GM19239 (cell line): ENCODE measurements around the gene CCDC178.
"Not testable (repeated sequence)": the region's sequence is repeated elsewhere in the genome, so short reads cannot be mapped to it uniquely, and the experiment has no call there.

ENCODE experiments used
- DNase-seq: peaks from one replicate; pipeline ENCODE4 v3.0.0; 2011; ENCODE audit warnings: low spot score; ENCODE audit not compliant: insufficient read length
- FAIRE-seq: peaks from 2 replicates; lab custom pipeline; 2011; peaks lifted over from hg19 to GRCh38; lab: Jason Lieb, UNC

CCDC178 gene

DNA sequence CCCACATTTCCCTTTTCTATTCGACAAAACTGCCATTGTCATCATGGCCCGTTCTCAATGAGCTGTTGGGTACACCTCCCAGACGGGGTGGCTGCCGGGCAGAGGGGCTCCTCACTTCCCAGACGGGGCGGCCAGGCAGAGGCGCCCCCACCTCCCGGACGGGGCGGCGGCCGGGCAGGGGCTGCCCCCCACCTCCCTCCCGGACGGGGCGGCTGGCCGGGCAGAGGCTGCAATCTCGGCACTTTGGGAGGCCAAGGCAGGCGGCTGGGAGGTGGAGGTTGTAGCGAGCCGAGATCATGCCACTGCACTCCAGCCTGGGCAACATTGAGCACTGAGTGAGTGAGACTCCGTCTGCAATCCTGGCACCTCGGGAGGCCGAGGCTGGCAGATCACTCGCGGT, 292.7 kb downstream of the CCDC178 start:
- not testable (repeated sequence) for FAIRE-seq, DNase-seq

DNA sequence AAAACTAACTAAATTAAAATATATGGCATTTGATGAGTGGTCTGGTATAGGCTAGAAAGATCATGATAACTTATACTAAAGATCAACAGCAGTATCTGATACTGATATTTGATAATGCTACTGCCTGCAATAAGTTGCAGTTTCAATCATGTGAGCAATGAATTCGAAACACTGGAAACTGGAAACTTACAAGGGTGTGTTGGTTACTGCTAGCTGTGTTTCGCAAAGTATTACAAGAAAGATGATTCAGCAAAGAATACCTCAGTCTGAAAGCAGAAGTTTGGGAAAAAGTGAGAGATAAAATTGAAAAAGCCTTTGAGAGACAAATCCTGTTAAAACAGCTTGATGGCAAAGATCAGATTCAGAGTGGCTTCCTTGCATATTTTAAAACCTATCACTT, 294.5 kb downstream of the CCDC178 start:
- FAIRE-seq, result no peak
- DNase-seq, result no peak

DNA sequence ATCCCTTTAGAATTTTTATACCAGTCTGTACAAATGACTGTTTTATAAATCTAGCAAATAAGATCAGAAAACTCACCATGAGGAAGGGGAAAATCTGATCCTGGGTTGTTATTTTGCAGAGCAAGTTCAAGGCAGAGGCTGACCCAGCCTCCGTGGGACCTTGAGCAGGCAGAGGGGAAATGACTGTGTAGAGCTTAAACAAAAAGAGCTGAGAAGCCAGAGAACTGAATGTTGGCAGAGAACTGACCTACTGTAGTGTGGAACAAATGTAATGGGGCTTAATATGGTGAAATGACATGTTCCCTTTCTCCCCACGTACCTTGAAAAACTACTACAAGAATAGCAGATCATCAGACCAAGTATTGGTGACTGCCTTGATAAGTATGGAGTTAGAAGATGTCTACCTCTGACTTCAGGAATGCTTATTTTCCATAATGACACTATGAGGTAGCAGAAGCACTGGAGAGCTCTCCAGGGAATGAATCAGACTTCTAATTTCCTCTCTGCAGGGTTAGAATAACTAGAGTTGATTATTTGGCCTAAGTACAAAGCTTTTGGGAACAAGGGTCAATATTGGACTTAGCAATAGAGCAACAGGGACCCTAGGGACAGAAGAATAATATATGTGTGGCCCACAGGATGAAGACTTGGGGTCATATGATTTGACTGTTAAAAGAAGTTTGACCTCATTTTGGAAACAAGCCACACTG, 304.4 kb downstream of the CCDC178 start:
- no peak for FAIRE-seq
- no peak for DNase-seq

DNA sequence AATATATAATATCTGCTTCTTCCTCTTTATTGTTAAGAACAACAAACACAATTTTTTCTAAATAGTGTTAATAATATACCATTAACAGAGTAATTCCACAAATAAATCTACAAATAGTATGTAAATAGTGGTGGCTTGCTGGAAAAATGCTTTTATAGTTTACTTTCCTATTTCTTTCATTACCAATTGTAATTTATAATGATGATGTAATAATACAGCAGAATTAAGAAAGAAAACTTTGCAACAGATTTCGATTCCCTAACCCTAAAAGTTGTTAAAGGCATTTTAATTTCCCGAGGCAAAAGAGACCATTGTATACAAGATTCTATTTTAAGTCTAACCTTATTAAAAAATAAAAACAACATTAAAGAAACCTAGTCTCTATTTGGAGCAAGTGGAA, 307.9 kb downstream of the CCDC178 start:
- DNase-seq, result no peak

DNA sequence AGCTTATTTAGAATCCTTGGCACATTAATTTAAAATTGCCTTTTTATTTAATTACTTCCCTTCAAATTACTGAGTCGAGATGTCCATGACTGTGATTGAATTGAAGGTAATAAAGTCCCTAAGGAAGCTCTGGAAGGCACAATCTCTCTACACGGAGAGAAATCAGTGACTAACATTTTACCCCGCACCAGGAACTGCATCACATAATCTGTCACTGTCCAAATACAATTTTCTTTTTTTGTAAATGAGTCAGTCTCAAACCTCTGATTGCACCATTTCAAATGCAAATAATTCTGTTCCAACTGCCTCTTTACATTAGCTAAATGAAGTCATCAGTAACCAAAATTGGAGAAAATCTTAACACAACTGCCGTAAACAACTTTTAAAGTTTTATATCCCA, 311.9 kb downstream of the CCDC178 start:
- no peak for DNase-seq
- no peak for FAIRE-seq

More for the DNA sequence above, 307.9 kb downstream of the CCDC178 start:
- FAIRE-seq, result no peak

DNA sequence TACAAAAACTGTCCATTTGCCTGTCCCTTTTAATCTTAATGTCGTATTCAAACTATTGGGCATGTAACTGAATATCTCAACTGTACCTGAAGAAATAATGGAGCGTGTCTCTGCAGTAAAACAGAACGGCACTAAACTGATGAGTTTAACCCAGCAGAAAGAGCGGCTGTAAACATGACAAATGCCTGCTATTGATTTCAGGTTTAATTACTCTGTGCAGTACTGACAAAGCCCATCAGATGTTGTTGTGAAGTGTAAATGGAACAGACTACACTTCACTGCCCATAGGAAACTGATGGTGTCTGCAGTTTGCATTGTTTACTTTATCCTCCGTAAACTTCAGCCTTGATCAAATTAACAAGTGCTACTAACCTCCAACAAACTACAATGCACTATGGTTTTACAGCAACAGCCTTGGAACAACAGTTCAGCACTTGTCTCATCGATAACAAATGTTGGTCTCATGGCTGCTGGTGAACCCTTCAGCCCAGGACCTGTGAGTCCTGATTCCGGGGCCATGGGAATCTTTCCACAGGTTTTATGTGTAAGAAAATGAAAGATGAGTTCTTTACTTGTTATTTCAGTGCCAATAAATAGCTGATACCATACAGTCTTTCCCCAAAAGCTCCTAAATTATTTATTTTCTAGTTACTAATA, 316.5 kb downstream of the CCDC178 start:
- no peak for DNase-seq
- FAIRE-seq, result no peak

DNA sequence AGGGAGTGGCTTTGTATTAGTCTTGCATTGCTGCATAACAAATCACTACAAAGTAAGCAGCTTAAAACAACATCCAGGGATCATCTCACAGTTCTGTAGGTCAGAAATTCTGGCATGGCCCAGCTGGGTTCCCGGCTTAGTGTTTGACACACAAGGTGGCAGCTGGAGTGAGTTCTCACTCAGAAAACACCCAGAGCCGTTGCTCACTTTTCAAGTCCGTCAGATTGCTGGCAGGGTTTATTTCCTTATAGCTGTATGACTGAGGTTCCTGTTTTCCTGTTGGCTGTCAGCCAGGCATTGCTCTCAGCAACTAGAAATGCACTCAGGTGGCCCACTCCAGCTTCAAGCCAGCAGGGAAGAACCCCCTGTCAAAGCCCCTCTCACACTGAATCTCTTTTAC, 324.1 kb downstream of the CCDC178 start:
- no peak for DNase-seq

DNA sequence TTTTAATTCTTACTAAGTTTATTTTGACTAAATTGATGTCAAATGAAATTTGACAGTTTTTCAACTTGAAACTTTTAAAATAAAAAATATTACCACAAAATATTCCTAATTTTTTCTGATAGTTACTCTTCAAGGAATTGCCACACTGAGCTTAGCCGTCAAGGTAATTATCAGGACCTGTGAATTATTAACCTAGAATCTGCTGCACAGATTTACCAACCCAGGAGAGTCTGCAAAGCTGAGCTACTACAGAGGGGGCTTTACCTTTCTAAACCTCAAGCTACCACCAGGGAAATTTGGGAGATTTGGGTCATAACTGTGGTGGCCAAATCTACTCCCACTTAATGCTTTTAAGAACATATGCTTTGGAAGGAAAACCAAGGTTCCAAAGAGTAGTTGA, 324.6 kb downstream of the CCDC178 start:
- DNase-seq, result no peak
- FAIRE-seq, result no peak

More for the DNA sequence above, 324.1 kb downstream of the CCDC178 start:
- FAIRE-seq, result no peak

DNA sequence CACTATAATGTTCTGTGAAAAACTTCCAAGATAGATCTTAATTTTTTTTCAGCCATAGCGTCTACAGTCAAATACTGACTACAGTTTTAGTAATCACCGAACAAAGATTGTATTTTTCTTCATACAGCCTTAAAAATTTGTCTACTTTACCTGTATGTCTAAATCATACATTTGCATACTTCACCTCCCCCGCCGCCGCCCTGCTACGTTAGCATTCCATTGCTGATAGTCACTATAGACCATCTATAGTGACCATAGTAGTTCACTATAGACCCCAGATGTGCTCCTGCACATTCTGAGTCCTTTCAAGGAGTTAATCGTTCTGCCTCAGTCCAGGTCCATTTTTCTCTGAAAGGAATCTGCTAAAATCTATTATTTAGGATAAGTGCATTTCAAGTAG, 325.0 kb downstream of the CCDC178 start:
- DNase-seq, result no peak
- FAIRE-seq, result no peak

DNA sequence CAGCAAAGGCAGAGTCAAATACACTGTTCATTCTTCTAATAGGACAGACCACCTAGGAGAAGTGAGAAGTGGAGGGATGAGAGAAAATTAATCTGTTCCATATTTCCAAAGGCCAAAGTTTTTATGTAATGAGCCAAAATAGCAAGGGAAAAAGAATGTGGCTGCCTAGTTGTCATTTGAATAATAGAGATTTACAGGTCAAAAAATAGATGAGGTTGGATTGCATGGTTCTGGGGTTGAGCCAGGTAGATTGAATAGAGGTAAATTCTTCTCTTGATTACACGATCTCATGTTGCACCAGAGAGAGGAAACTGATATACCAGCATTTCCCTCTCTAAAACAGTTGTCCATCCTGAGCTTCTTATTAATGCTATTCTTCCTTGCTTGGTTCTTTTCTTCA, 325.8 kb downstream of the CCDC178 start:
- DNase-seq (no peak), FAIRE-seq (no peak)

DNA sequence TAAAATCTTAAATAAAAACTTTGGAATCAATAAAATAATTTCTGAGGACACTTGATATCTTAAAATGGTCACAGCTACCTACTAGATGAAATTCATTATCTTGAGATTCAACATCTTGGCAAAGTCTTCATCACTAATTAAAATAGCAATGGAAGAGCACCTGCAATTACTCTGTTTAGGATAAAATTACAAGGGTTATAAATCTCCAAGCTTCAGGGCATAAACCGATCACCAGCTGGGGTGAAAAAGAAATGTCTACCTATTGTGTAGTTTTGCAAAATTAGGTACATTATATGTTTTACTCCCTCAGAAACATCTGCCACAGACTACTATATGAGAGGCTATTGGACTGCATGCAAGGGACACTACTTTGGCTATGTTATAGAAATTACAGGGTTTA, 327.1 kb downstream of the CCDC178 start:
- DNase-seq (no peak), FAIRE-seq (no peak)

DNA sequence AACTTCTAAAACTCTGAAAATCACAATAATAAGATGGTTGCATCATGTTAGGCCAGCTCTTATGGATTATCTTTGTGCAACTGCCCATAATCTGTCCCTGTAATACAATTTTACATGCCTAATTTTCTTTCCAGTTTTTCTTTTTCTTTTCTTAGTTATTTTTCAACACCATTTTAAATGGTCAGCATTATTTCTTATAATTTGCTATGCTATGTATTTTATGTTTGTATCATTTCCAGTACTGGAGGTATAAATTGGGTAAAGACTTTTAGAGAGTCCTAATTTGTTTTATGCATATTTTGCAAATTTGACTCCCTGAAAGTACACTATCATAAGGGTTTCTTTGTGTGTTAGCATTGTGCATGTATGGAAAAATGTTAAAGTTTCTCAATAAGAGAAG, 333.0 kb downstream of the CCDC178 start:
- FAIRE-seq (no peak), DNase-seq (no peak)

DNA sequence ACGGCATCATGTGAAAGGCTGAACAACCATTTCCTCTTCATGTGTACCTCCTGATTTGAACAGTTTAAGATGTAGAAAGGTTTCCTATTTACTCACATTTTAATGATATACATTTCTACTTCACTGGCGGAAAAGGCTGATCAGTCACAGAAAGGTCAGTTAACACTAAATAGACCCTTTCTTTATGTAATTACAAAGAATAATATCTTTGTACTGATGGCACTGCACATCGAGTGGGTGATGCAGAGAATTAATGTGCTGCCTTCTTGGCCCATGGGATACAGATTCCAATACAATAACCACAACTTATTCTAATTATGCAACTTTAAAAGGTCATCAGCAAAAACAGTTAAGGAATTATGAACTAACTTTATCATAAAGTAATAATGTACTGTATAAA, 339.2 kb downstream of the CCDC178 start:
- DNase-seq (no peak), FAIRE-seq (no peak)

DNA sequence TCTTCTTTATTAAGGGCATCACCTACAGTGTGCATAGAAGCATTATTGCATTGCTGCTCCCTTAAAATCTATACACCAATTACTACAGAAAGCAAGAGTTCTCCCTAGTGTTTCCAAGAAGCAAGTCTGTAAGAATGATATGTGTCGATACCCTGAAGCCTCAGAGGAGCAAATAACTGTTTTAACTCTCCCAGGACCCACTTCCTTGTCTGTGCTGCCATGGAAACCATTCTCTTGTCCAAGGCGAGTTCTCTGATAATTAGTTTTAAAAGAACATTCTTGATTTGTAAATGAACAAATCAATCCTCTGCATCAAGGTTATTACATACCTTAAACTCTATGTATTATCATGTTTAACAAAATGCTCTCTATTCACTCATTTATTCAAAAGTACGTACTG, 340.9 kb downstream of the CCDC178 start:
- no peak for FAIRE-seq
- no peak for DNase-seq

DNA sequence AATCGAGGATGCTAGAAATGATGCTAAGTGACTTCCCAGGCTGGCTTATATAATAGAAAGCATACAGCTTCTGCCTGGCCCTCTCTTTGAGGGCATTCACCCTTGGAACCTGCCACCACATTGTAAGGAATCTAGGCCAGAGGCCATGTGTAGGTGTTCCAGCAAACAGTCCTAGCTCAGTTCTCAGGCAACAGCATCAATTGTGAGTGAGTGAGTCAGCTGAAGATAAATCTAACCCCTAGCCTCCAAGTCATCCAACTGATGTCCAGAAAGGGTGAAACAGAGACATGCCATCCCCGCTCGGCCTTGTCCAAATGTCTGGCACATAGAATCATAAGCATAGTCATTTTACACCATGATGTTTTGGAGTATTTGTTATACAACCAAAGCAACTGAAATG, 343.4 kb downstream of the CCDC178 start:
- DNase-seq (no peak), FAIRE-seq (no peak)

DNA sequence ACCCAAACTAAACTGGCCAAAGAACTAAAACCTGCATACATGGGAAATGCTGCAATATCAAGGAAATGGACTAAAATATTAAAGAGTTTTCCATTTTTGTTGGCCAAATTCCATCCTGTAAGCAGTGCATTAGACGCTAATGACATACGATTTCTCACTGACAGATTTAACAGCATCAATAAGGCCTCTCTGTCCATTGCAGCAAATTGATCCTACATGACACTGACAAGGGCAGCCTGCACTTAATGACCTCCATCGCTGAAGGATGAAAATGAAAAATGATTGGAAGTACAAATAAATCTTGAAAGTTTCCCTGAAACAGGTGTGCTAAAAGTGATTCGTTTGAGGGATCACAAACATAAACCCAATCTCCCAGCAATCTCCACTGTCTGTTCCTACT, 350.1 kb downstream of the CCDC178 start:
- FAIRE-seq, result no peak
- no peak for DNase-seq

DNA sequence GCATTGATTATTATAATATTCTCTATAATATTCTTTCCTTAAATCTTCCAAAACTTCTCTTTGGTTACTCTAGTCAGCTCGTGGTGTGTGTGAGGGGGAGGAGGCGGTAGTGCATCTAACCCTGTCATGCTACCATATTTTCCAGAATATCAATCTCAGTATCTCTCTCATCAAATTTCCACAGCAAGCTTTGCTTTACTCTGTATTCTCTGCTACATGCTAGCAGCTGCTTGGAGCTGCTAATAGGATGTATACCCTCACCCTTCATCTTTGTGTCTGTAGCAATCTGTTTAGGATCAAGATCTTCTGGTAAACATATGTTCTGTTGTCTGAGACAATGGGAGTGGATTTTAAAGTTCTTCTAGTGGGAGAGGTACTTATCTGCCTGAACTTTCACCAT, 363.9 kb downstream of the CCDC178 start:
- FAIRE-seq (no peak), DNase-seq (no peak)

DNA sequence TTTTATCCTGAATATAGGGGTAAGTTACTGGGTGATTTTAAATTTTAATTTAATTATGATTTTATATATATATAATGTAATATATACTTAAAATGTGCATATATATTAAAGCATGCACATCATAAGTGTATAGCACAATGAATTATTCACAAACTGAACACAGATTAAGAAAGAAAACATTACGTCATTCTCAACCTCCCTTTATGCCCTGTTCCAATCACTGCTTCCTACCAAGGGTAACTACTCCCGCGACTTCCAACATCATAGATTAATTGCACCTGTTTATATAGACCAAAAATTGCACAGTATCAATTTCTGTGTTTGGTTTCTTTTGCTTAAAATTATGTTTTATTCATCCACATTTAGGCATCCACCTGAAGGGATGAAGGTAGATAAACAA, 366.4 kb downstream of the CCDC178 start:
- DNase-seq, result no peak
- FAIRE-seq, result no peak

DNA sequence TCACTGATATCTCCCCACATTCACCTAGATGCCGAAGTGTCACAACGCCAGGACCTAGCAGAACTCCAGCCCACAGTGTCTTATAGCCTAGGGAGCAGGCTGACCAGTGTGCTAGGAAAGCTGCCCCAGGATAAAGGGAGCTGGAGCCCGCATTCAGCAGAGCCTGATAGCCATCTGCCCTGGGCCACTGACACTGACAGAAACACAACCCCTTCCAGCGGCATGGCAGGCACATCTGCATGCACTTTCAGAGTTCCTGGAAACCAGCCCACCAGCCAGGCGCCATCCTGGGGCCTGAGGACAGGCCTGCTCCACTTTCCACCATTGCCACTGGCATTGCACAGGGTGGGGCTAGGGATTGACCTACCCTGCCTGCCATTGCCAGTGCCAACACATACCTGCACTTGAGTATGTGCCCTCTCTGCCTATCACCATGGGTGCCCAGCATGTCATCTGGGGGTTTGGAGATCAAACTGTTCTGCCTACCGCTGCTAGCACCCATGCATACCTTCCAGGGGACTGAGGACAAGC, 377.6 kb downstream of the CCDC178 start:
- no peak for FAIRE-seq
- no peak for DNase-seq

DNA sequence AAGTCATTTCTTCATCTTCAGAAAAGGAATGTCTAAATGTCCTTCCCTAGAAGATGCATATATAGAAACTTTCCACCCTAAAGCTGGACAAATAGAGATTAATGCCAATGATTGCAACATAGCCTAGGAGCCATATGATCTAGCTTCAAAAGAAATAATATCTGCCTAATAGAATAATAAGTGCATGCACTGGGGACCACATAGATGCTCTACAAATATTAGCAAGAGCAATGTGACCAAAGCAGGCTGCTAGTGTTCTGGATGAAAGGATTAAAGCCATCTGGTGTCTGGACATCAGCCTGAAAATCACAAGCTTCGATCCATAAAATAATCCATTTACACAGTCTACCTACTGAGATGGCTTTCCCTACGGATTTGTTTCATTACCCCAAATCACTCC, 387.6 kb downstream of the CCDC178 start:
- no peak for FAIRE-seq
- DNase-seq, result no peak

DNA sequence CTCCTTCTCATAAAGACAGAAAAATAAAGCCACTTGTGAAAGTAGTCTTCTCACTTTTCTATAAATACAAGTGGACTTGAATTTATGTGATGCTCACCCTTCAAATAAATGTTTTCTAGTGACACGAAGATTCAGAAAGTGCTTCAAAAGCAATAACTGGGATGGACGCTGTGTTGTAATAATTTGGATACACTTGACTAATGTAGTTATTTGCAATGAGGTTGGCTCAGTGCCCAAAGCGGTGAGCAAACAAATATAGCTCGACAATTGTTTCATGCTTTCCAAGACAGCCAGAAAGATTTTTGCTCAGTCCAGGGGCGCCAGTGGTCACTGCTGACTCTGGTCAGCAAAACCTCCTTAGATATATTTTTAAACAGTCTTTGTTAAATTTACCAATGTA, 389.1 kb downstream of the CCDC178 start:
- DNase-seq, result no peak
- no peak for FAIRE-seq

DNA sequence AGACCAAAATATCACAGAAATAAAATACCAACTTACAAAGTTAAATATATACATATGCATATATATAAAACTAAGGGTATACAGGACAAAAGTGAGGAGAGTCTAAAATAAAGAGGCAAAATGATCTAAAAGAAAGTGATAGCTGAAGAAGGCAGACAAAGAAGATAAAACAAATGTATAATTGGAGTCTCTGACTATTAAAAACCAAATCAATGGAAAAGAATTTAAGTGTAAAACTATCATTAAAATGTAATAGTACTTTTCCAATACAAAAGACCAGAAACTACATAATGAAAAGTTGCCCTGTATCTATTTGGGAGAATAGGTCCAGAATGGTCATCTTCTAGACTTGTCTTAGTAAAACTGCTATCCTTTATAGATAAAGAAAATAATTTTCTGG, 400.3 kb downstream of the CCDC178 start:
- no peak for FAIRE-seq

More for the DNA sequence above, 400.3 kb downstream of the CCDC178 start:
- DNase-seq, result no peak
